ENCODE measurements around the gene UNC13A.

The UNC13A gene

GRCh38 chr19:17703824-17704463 lies 15.8 kb upstream of the UNC13A start:
- DNase-seq = peak; percentile 41

DNA sequence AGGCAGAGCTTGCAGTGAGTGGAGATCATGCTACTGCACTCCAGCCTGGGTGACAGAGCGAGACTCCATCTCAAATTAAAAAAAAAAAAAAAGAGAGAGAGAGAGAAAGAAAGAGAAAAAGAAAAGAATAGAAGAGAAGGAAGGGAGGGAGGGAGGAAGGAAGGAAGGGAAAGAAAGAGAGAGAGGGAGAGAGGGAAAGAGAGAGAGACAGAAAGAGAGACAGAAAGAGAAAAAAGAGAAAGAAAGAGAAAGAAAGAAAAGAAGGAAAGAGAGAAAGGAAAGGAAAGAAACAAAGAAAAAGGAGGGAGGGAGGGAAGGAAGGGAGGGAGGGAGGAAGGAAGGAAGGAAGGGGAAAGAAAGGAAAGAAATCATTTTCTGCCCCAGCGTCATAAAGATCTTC lies 7.0 kb upstream of the UNC13A start:
- no peak for DNase-seq

DNA sequence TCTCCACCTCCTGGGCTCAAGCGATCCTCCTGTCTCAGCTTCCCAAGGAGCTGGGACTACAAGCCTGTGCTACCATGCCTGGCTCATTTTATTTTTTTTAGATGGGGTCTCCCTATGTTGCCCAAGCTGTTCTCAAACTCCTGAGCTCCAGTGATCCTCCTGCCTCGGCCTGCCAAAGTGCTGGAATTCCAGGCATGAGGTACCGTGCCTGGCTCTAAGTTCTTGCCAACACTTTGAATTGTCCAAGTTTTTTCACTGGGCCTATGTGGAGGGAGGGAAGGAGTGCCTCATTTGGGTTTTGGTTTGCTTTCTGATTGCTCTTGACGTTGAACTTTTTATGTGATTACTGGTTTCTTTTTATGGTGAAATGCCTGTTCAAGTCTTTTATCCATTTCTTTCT lies 4.4 kb upstream of the UNC13A start:
- DNase-seq = no peak

DNA sequence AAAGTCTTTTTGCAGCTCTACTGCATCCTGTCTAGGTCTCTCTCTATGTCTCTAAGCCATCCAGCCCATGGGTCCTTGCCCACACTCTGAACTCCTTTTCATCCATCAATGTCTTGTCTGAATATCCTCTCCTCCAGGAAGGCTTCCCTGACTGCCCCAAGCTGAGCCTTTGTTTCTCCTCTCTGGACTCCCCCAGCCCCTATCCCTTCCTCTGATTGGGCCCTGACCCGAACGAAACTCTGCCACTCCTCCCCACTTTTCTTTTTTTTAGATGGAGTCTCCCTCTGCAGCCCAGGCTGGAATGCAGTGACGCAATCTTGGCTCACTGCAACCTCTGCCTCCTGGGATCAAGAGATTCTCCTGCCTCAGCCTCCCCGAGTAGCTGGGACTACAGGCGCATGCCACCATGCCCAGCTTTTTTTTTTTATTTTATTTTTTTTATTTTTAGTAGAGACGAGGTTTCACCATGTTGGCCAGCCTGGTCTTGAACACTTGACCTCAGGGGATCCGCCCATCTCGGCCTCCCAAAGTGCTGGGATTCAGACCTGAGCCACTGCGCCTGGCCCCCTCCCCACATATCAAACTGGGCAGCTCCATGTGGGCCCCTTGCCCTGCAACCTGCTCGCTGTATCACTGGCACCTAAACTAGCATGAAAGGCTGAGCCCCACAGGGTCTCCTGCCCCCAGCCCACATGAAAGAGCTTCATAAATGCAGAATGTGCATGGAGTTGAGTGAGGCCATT lies 870 bp upstream of the UNC13A start:
- no peak for DNase-seq

GRCh38 chr19:17687141-17687856 lies 855 bp downstream of the UNC13A start:
- no peak for DNase-seq

GRCh38 chr19:17686592-17687024 lies 1.5 kb downstream of the UNC13A start:
- peak; percentile 58 for DNase-seq

- DNase-seq = peak; percentile 25
Observed at GRCh38 chr19:17686023-17686521, 2.1 kb downstream of the UNC13A start.

GRCh38 chr19:17685451-17686022 lies 2.6 kb downstream of the UNC13A start:
- DNase-seq = no peak

DNA sequence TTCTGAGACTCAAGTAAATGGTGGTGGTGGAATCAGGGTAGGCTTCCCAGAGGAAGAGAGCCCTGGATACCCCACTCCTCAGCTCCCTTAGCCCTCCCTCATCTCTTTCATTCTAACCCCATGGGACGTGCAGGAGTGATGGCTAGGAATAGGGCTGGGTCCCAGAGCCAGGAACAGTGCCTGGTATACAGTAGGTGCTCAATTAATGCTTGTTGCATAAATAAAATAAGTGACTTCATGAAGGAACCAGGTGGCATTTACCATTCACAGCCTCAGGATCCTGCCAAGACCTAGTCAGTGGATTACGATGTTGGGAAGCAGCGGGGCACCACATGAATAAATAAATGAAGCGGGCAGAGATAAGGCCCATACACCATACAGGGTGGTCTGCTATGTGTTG lies 3.9 kb downstream of the UNC13A start:
- no peak for DNase-seq

DNA sequence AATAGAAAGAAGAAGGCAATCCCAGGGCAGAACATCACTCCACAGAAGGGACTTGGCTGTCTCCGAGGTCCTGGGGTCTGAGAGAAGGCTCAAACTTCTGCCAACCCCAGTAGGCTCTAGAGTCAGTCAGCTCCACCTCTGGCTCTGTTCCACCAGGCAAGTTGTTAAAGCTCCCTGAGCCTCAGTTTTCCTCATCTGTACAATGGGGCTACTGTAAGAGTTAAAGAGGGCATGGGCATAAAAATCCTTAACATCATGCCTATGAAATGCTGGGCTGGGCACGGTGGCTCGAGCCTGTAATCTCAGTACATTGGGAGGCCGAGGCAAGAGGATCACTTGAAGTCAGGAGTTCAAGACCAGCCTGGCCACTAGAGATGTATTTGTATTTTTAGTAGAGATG lies 5.1 kb downstream of the UNC13A start:
- DNase-seq = no peak

DNA sequence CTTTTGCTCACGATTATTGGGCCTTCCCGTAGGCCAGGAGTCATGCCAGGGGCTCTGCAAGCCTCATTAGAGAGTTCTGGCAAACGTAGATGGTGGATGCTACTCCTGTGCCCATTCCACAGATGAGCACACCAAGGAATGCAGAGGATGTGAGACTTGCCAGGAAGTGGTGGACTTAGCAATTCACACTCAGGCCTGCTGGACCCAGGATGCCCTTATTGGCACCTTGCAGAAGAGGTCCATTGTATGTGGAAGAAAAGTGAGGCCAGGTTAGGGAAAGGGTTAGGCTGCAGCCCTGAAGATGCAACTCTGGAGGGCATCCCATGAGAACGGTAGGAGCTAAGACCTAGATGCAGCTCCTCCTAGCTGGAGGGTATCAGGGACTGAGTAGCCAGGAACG lies 5.9 kb downstream of the UNC13A start:
- no peak for DNase-seq

GRCh38 chr19:17681505-17682125 lies 6.5 kb downstream of the UNC13A start:
- peak; percentile 30 for DNase-seq

DNA sequence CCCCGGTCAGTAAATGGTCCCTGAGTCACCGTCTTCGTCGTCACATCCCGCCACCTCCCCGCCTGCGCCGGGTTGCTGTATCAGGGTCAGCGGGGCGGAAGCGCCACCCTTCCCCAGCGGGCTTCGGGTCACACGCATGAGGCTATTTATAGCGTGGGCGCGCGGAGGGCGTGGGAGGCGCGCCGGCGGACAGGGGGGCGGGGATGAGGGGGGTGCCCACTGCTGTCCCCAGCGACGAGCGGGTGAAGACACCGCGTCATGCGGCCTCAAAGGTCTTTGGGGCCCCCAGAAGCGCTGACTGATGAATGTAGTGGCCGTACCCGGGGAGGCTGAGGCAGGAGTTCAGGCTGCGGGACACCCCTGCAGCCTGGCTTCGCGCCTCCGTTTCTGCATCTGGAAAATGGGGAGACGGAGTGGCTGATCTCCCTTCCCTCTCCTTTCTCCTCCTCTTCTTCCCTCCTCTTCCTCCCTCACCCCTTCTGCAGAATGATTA lies 7.9 kb downstream of the UNC13A start:
- DNase-seq = peak; percentile 78

- no peak for DNase-seq
Observed at GRCh38 chr19:17679526-17680229, 8.5 kb downstream of the UNC13A start.

- no peak for DNase-seq
Observed at GRCh38 chr19:17678836-17679235, 9.3 kb downstream of the UNC13A start.

- no peak for DNase-seq
Observed at GRCh38 chr19:17677002-17677401, 11.2 kb downstream of the UNC13A start.

GRCh38 chr19:17676295-17676694 lies 11.9 kb downstream of the UNC13A start:
- DNase-seq = no peak

- no peak for DNase-seq
Observed at GRCh38 chr19:17673937-17674799, 14.0 kb downstream of the UNC13A start.

- DNase-seq = peak; percentile 25
Observed at GRCh38 chr19:17671906-17672305, 16.2 kb downstream of the UNC13A start.

- DNase-seq = no peak
Observed at GRCh38 chr19:17669419-17669818, 18.7 kb downstream of the UNC13A start.

DNA sequence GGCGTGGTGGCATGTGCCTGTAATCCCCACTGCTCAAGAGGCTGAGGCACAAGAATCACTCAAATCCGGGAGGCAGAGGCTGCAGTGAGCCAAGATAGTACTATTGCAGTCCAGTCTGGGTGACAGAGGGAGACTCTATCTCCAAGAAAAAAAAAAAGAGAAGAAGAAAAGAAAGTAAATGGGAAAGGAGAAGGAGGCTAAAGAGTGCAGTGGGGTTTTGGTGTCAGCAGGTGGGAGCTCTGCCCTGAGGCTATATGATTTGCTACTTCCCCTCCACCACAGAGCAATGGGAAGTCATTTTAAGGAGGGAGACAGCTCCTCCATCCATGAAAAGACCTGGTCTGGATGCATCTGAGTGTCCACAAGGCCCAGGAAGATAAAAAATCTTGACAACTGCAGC lies 23.1 kb downstream of the UNC13A start:
- DNase-seq = no peak
